Thyroid gland (tissue), 4 donors: ENCODE data around the gene AARS2. TPM values are rescaled to one million over a fixed set of nuclear protein-coding genes. Genes with fewer than 3 reads are reported as not detected.
"Not testable (repeated sequence)": the region's sequence is repeated elsewhere in the genome, so short reads cannot be mapped to it uniquely, and the experiment has no call there.

Experiments used
- DNase-seq, 2 donors: peaks; one replicate each; pipeline ENCODE4 v3.0.0-alpha.2; 2019
- H3K27ac ChIP-seq, 3 donors: fragments of 200-600 bp; sonication (generic); 1 replicate in 2 of 3; 2 replicates in 1 of 3; pipeline ENCODE4 v1.5.1; 2016 to 2019; ENCODE audit warnings: mild to moderate bottlenecking in 1 of 3, moderate library complexity in 1 of 3
- H3K27me3 ChIP-seq: fragments of 200-600 bp; sonication (generic); one replicate; pipeline ENCODE4 v1.5.1; 2019
- H3K36me3 ChIP-seq, 2 donors: fragments of 200-600 bp; sonication (generic); one replicate each; pipeline ENCODE4 v1.5.1; 2016 to 2019
- H3K4me1 ChIP-seq, 2 donors: fragments of 200-600 bp; sonication (generic); one replicate each; pipeline ENCODE4 v1.5.1; 2017 to 2019
- H3K4me3 ChIP-seq, 3 donors: fragments of 200-600 bp; sonication (generic); replicated peaks in 1 of 3; 1 replicate in 2 of 3; 2 replicates in 1 of 3; pipeline ENCODE4 v1.5.1; 2016; ENCODE audit warnings: mild to moderate bottlenecking in 1 of 3
- H3K9me3 ChIP-seq: fragments of 200-600 bp; sonication (generic); one replicate; pipeline ENCODE4 v1.5.1; 2017
- CTCF ChIP-seq, 6 experiments: fragments of 200-600 bp in 3 of 6; fragments of 450-650 bp in 3 of 6; sonication (generic) in 3 of 6; IDR thresholded peaks; one replicate each; pipeline ENCODE4 v1.5.1; 2016 to 2019; ENCODE audit warnings: antibody characterized with exemption in 6 of 6, mild to moderate bottlenecking in 2 of 6, inconsistent platforms in 1 of 6, moderate library complexity in 1 of 6
- POLR2A ChIP-seq, 2 donors: fragments of 450-650 bp; IDR thresholded peaks; one replicate each; pipeline ENCODE4 v1.6.1; 2017; ENCODE audit warnings: antibody characterized with exemption in 2 of 2, mild to moderate bottlenecking in 2 of 2, moderate library complexity in 1 of 2
- WGBS, 2 donors: methylation state at CpG; one replicate each; pipeline ENCODE4 v1.1.5; 2017; 5-methylcytosine and 5-hydroxymethylcytosine counted together
- intact Hi-C: fragments of 100-400 bp; cut with DNase I; formaldehyde crosslinking; loops from one replicate; pipeline ENCODE4 v1.15.1; 2023
- total RNA-seq, 4 donors: library from RNA; depleted of rRNA; stranded (reverse); fragments of >200 nt; gene quantifications; one replicate each; pipeline ENCODE4 v1.2.3, GENCODE V29; 2016

AARS2 gene
- total RNA-seq, 4 donors from 2014 or later = 9.7 to 18.0 (median 14.2) TPM

GRCh38 chr6:44329858-44330257 is 16.7 kb upstream of the AARS2 start:
- Histone ChIP-seq H3K27me3 (no peaks in the 10 kb centered on the region), H3K27ac (no peak overlapping the region), H3K9me3 (no peaks in the 10 kb centered on the region), H3K4me3 (no peak overlapping the region), H3K4me1 (no peaks in the 10 kb centered on the region), H3K36me3 (no peaks in the 10 kb centered on the region)
- intact Hi-C loops = loop anchor here (10.0 kb wide), 1 partner anchor 175 kb away; the partner anchor contains the start of gene CAPN11
- WGBS, 2 donors = 69 to 70% methylated on average over 5 of the region's 5 CpGs
- DNase-seq = no peak
- TF ChIP-seq POLR2A (IDR thresholded peaks at IDR 0.05) = no peak
- no peak for TF ChIP-seq CTCF (IDR thresholded peaks at IDR 0.05)

GRCh38 chr6:44328203-44328602 is 15.1 kb upstream of the AARS2 start:
- H3K36me3 ChIP-seq, H3K4me1 ChIP-seq, H3K9me3 ChIP-seq, H3K4me3 ChIP-seq, H3K27ac ChIP-seq, H3K27me3 ChIP-seq, DNase-seq, intact Hi-C loops: not testable (repeated sequence)
- WGBS, 2 donors = 32 to 34% methylated on average over 7 of the region's 9 CpGs

GRCh38 chr6:44327760-44328159 is 14.6 kb upstream of the AARS2 start:
- H3K4me3 ChIP-seq = no peak overlapping the region
- DNase-seq = no peak
- TF ChIP-seq CTCF (IDR thresholded peaks at IDR 0.05) (no peak), POLR2A (IDR thresholded peaks at IDR 0.05) (no peak)
- no peaks in the 10 kb centered on the region for H3K36me3 ChIP-seq
- H3K4me1 ChIP-seq = no peaks in the 10 kb centered on the region
- 78 to 83% methylated on average over 2 of the region's 2 CpGs for WGBS, 2 donors
- no peaks in the 10 kb centered on the region for H3K27me3 ChIP-seq
- no peak overlapping the region for H3K27ac ChIP-seq
- intact Hi-C loops = no loop called here
- H3K9me3 ChIP-seq = no peaks in the 10 kb centered on the region

GRCh38 chr6:44327096-44327495 is 13.9 kb upstream of the AARS2 start:
- Histone ChIP-seq H3K9me3 (no peaks in the 10 kb centered on the region), H3K36me3 (no peaks in the 10 kb centered on the region), H3K27me3 (no peaks in the 10 kb centered on the region), H3K4me3 (no peak overlapping the region), H3K27ac (no peak overlapping the region), H3K4me1 (no peaks in the 10 kb centered on the region)
- TF ChIP-seq POLR2A (IDR thresholded peaks at IDR 0.05) = no peak
- no peak for TF ChIP-seq CTCF (IDR thresholded peaks at IDR 0.05)
- intact Hi-C loops = no loop called here
- no peak for DNase-seq

- DNase-seq = no peak
- TF ChIP-seq POLR2A (IDR thresholded peaks at IDR 0.05) (no peak), CTCF (IDR thresholded peaks at IDR 0.05) (no peak)
- intact Hi-C loops = no loop called here
- Histone ChIP-seq H3K9me3 (no peaks in the 10 kb centered on the region), H3K27me3 (no peaks in the 10 kb centered on the region), H3K27ac (no peak overlapping the region), H3K4me3 (no peak overlapping the region), H3K36me3 (no peaks in the 10 kb centered on the region), H3K4me1 (no peaks in the 10 kb centered on the region)
- WGBS, 2 donors = 92 to 93% methylated on average over 3 of the region's 3 CpGs
These were observed 8.1 kb upstream of the AARS2 start for GRCh38 chr6:44321210-44321609.

GRCh38 chr6:44317136-44317631 is 4.0 kb upstream of the AARS2 start:
- H3K27me3 ChIP-seq, H3K27ac ChIP-seq, H3K4me3 ChIP-seq, H3K36me3 ChIP-seq, intact Hi-C loops, H3K9me3 ChIP-seq, H3K4me1 ChIP-seq, DNase-seq: not testable (repeated sequence)
- WGBS, 2 donors = 54 to 55% methylated on average over 9 of the region's 9 CpGs
